Hepatocyte (in vitro differentiated cells): ENCODE data around the gene TMEM11.

ENCODE experiments used
- EZH2 ChIP-seq: fragments of 200-600 bp; sonication (generic); IDR thresholded peaks from 2 replicates; pipeline ENCODE4 v1.6.1; 2016; ENCODE audit warnings: antibody characterized with exemption, mild to moderate bottlenecking, borderline replicate concordance
- EZH2phosphoT487 ChIP-seq: fragments of 200-600 bp; sonication (generic); IDR thresholded peaks from one replicate; pipeline ENCODE4 v1.6.1; 2018; ENCODE audit warnings: antibody characterized with exemption, mild to moderate bottlenecking, low read depth, moderate library complexity; ENCODE audit not compliant: unreplicated experiment, severe bottlenecking
- TF ChIP-seq, protein P1 (sequence below): fragments of 200-600 bp; sonication (generic); IDR thresholded peaks from 2 replicates; pipeline ENCODE4 v1.5.1; 2016; ENCODE audit warnings: antibody characterized with exemption, mild to moderate bottlenecking; ENCODE audit not compliant: poor library complexity

GRCh38 chr17:21252289-21252795, 38.4 kb upstream of the TMEM11 start:
- TF ChIP-seq, protein P1, sequence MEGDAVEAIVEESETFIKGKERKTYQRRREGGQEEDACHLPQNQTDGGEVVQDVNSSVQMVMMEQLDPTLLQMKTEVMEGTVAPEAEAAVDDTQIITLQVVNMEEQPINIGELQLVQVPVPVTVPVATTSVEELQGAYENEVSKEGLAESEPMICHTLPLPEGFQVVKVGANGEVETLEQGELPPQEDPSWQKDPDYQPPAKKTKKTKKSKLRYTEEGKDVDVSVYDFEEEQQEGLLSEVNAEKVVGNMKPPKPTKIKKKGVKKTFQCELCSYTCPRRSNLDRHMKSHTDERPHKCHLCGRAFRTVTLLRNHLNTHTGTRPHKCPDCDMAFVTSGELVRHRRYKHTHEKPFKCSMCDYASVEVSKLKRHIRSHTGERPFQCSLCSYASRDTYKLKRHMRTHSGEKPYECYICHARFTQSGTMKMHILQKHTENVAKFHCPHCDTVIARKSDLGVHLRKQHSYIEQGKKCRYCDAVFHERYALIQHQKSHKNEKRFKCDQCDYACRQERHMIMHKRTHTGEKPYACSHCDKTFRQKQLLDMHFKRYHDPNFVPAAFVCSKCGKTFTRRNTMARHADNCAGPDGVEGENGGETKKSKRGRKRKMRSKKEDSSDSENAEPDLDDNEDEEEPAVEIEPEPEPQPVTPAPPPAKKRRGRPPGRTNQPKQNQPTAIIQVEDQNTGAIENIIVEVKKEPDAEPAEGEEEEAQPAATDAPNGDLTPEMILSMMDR = no peak
- TF ChIP-seq EZH2 (no peak), EZH2phosphoT487 (no peak)
